Activated CD4-positive, alpha-beta T cell treated with anti-CD3 and anti-CD28 coated beads, Interleukin-2, amount 50 U/mL, for 4 hours (primary cell): Measurements from ENCODE around the gene SARS1.
A peak's percentile ranks its signal among the peaks of the same experiment; 100 is the strongest.
"Not testable (repeated sequence)": the region's sequence is repeated elsewhere in the genome, so short reads cannot be mapped to it uniquely, and the experiment has no call there.

ENCODE experiments used
- DNase-seq, 2 experiments: peaks; one replicate each; pipeline ENCODE4 v3.0.0-alpha.2; 2020

The SARS1 gene, protein sequence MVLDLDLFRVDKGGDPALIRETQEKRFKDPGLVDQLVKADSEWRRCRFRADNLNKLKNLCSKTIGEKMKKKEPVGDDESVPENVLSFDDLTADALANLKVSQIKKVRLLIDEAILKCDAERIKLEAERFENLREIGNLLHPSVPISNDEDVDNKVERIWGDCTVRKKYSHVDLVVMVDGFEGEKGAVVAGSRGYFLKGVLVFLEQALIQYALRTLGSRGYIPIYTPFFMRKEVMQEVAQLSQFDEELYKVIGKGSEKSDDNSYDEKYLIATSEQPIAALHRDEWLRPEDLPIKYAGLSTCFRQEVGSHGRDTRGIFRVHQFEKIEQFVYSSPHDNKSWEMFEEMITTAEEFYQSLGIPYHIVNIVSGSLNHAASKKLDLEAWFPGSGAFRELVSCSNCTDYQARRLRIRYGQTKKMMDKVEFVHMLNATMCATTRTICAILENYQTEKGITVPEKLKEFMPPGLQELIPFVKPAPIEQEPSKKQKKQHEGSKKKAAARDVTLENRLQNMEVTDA

DNA sequence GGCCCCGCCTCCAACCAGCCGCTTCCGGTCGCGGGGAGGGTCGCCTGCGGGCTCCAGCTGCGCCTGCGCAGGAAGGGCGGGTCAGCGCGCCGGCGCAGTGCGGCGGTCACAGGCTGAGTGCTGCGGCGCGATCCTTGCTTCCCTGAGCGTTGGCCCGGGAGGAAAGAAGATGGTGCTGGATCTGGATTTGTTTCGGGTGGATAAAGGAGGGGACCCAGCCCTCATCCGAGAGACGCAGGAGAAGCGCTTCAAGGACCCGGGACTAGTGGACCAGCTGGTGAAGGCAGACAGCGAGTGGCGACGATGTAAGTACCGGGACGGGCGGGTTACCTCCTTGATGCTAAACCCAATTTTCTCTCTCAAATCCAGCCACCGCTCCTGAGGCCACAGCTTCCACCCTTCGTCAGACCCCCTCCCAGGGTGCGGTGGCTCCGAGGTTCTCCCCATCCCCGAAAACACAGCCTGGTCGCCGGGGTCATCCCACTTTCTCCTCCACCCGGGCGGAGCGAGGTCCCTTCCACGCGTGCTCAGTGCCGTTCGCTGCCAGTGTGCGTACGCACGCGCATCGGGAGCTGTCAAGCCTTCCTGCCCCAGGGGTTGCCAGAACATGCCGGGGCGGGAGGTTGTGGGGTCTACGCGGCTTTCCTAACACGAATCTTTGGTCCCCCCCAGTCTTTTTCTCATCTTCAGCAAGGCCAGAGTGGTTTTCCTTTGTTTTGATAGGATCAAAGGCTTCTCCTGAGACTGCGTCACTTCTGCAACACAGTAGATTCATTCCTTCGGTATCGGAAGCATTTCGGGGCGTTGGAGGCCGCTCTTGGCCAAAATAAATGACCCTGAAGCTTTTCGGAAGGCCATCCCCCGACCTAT, at the start of gene SARS1:
TSS of gene SARS1 (plus strand) at position 95 of the 870 bp plus-strand sequence. CDS start at position 170, 75 bp downstream.
- peak; percentile 87 to 88 for DNase-seq

DNA sequence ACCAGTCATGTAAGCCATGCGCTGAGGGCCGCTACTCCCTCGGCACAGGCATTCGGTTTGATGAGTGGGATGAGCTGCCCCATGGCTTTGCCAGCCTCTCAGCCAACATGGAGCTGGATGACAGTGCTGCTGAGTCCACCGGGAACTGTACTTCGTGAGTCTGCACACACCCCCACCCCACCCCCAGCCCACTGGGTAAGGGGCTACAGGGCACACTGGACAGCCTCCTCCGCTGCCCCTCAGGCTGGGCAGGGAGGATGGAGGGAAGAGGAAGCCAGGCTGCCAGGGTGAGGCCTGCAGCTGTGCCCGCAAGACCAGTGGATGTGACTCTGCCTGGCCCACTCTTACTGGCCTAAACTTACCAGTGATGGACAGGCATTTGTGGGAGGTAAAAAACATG, 49.2 kb upstream of the SARS1 start:
- DNase-seq: no peak

DNA sequence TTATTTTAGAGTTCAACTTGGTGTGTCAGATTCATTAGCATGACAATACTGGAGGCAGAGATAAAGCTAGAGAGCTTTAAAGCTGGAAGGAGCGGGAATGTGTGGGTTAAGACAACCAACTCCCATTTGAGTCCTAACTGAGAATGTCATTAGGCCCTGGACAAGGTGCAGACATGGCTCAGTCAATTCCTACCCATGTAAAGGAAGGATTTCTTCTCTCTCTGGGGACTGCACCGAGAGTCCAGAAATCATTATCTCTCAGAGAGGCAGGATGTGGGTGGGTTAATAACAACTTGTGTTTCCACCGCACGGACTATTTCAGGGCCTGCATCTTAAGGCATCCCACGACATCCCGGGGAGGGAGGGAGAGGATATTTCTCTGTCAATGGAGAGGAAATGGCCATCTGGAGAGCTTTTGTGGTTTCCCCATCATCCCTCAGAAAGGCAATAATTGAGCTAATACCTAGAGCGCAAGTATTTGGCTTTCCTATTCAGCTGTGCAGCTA, 46.7 kb upstream of the SARS1 start:
- no peak for DNase-seq

DNA sequence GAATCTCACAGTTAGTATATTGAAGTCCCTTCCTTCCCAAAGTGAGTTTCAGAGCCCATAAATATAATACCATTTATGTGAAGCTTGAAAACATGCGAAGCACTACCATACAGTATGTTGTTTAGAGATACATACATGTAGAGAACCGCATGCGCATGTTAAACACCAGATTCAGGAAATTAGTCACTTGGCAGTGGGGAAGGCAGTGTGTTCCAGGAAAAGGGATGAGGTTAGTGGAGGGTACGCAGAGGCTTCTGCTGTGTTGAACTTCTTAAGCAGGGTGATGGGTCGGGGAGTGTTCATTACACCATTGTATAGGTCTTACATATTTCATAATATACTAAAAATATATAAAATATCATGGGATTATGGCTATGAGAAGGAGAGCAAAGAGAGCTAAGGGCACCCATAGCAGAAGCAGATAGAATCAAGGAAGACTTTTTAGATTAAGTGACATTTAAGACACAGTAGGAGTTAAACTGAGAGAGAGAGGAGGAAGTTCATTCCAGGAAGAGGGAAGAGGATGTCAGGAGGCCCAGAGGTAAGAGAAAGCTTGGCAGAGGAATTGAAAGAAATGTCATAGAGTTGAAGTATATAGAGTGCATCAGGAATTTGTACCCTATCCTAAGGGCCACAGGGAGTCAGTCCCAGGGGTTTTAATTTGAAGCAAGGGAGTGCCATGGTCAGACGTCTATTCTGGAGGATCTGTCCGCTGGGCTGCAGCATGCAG, 43.5 kb upstream of the SARS1 start:
- DNase-seq: no peak

DNA sequence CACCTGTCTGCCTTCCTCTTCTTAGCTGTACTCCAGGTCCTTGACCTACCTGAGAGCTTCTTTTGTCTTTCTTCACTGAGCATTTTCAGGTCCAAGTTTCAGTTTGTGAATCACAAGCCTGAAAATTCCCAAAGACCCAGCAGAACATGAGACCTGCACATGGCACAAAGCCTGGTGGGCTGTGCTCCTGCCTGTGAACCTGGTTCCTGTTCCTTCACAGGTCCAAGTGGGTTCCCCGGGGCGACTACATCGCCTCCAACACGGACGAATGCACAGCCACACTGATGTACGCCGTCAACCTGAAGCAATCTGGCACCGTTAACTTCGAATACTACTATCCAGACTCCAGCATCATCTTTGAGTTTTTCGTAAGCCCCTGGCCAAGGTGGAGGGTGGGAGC, 42.1 kb upstream of the SARS1 start:
- no peak for DNase-seq

DNA sequence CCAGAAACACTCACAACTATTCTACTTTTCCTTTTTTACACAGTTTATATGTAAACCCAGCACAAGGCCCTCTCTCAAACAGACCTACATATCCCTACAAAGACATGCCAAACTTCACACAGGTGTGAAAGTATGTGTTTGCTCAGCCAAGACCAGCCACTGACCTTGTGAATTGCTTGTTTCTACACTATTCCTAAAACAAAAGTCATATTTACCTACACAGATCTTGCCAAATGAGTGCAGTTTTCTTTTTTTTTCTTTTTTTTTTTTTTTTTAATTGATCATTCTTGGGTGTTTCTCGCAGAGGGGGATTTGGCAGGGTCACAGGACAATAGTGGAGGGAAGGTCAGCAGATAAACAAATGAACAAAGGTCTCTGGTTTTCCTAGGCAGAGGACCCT, 37.4 kb upstream of the SARS1 start:
- not testable (repeated sequence) for DNase-seq

DNA sequence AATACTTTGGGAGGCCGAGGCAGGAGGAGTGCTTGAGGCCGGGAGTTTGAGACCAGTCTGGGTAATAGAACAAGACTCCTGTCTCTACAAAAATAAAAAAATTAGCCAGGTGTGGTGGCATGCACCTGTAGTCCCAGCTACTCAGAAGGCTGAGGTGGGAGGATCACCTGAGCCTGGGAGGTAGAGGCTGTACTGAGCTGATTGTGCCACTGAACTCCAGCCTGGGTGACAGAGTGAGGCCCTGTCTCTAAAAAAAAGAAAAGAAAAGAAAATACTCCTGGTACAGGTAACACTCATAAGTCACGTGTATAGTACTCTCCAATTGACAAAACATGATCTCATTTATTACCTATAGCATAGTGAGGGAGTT, 33.0 kb upstream of the SARS1 start:
- not testable (repeated sequence) for DNase-seq

DNA sequence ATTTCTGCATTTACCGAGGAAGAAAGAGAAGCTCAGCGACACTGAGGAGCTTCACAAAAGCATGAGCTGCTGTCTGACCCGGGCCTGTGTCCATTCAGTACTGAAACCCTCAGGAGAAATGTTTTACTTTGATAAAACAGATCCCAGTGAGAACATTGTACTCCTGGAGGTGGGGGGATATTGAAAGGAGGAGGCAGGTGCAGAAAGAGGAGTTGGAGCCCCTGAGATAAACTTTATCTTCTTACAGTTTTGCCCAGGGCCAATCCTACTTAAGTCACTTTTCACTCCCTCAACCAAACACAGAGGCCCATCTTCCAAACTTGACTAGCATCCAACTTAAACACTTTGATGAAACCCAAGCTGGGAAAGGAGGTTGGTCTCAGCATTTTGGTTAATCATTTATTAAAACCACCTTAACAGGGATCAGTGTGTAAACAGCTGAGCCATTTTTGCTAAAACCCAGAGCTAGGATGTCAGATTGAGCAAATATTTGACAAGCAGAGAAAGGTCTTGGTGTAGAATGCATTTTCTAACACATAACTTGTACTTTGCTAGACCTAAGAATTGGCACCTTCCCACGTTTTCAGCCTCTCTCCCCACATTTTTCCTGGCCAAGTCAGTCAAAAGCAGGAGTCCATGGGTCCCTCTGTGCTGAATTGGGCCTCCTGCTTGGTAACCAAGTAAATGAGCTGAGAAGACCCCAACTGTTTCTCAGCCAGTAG, 32.5 kb upstream of the SARS1 start:
- no peak for DNase-seq

DNA sequence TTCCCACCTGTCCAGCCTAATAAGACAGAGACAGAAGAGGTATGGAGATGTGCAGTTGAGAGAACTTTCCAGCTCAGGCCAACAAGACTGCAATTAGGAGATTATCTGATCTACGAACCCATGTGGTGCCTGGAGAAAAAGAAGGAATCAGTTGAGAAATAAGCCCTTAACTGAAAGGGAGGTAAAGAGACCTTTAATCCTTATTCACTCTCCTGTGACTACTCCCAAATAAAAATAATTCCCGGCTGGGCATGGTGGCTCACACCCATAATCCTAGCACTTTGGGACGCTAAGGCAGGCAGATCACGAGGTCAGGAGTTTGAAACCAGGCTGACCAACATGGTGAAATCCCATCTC, 31.9 kb upstream of the SARS1 start:
- DNase-seq: no peak

DNA sequence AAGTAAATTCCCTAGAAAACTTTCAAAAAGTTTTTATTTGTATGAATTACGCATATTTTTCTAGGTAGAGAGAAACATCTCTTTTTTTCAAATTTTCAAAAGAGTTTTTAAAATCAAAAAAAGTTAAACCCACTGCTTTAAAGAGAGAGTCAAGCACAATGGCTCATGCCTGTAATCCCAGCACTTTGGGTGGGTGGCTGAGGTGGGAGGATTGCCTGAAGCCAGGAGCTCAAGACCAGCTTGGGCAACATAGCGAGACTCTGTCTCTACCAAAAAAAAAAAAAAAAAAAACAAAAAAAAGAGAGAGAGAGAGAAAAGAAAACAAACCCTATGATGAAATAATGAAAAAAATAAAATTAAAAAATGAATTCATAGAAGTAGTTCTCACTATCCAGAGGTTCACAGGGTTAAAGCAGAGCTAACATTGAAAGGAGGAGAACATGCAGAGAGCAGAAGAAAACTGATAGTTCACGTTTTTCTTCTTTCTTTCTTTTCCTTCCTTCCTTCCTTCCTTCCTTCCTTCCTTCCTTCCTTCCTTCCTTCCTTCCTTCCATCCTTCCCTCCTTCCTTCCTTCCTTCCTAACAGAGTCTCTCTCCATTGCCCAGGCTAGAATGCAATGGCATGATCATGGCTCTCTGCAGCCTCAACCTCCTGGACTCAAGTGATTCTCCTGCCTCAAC, 30.5 kb upstream of the SARS1 start:
- no peak for DNase-seq

DNA sequence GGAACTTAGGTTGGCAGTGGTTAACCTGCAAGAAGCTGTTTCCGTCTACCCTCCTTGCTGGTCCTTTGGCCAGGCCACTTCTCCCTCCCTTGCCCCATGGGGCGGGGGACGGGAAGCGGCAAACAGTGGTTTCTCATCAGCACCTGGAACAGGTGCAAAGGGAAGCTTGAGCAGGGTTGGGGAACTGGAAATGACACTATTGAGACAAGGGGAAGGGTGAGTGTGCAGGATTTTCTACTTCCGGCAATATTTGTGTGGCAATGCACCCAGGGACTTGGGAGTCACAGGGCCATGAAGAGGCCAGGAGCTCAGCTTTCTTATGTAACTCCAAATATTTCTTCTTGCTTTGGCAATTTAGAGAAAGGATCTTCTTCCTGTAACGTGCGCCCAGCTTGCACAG, 29.0 kb upstream of the SARS1 start:
- DNase-seq: no peak

DNA sequence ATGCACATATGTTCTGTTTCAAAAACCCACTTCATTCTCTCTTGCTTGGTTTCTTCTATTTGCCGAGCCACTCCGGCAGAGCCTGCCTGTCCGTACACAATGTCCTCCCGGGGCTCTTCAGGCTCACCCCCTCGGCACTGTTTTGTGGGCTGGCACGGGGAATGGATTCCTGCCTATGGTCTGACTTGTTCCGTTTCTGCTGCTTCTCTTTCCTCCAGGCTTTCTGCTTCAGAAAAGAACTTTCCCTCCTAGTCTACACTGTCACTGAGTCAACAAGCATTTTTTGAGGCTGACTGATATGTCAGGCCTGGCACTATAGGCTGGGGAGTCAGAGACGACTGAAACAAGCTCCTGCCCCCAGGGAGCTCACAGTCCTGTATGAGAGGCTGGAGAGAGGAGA, 28.4 kb upstream of the SARS1 start:
- no peak for DNase-seq

DNA sequence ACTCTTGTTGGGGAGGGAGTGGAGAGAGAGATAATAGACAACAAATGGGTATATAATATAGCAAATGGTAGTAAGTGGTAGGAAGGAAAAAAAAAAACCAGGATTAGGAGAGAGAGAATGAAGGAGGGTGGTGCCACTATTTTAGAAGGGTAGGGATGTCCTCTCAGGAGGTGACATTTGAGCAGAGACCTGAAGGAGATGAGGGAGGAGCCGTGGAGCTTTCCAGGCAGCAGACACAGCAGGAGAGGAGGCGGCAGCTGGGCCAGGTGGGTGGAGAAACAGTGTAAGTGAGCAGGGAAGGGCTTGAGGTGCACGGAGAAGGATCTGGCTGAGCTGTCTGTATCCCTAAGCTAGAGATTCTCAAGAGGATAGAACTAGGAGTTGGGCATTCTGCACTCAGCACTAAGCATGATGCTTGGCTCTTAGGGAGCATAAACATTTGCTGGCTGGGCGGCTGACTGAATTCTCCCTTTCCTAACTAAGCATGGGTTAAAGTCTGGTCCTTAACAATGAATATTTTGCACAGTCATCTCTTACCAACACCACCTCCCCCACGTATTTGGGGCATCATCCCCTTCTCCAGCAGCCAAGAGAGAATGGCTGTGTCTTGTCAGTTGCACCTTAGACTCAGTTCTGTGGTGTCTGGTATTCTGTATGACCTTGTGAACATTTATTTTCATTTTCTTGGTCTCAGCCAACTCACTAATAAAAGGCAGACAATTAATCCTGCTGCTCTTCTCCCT, 27.6 kb upstream of the SARS1 start:
- DNase-seq: no peak

DNA sequence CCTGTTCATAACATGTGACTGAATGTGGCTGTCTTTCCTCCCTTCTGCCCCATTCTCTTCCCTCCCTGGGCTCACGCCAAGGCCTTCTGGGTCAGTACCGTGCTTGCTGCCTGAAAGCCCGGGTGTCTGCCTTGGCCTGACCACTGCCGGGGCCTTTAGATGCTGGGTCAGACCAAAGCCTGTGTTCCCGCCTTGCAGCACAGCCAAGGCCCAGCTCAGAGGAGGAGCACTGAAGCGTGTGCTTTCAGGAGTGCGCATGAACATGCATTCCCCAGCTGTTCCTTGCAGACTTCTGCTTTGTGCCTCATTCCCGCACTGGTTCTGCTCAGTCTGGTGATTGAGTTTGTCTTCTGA, 27.0 kb upstream of the SARS1 start:
- no peak for DNase-seq

DNA sequence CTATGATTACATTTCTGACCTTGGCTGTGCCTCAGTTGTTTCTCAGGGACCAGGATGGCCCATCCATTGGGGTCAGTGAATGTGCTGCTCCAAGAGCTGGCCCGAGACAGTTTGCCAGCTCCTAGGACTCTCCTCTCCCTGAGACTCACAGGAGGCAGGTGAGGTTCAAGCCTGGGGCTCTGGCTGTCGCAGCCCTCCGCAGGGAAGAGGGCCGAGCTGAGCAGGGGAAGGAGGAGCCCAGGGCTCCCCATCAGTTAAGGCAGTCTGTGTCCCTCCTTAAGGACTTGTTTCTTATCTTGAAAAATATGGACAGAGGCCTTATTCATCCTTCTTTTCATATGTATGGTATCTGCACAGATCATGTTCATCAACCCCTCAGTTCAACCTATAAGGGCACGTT, 26.6 kb upstream of the SARS1 start:
- no peak for DNase-seq

DNA sequence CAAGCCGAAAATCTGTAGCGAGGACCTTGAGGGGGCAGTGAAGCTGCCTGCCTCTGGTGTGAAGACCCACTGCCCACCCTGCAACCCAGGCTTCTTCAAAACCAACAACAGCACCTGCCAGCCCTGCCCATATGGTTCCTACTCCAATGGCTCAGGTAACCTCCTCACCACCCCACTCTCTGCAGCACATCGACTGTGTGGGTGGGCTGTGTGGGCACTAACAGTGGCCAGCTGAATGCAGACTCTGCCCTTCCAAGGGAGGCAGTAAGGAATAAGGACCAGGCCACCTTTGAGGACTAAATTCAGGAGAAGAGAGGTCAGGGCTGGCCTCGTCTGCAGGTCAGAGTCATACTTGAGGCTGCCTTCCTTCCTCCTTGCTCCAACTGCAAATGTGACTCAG, 25.5 kb upstream of the SARS1 start:
- DNase-seq: no peak

DNA sequence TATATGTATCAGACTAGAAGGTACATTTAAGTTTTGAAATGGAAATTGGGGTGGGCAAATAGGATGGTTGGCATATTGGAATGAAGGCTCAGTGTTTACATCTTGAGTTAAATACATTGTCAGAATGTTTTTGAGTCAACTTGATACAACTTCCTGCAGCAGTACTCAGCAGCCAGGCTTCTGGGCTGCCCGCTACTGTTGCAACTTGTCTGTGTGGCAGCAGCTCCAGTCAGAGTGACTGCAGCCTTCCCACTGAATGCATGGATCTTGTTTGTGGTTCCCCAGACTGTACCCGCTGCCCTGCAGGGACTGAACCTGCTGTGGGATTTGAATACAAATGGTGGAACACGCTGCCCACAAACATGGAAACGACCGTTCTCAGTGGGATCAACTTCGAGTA, 24.9 kb upstream of the SARS1 start:
- DNase-seq: no peak

DNA sequence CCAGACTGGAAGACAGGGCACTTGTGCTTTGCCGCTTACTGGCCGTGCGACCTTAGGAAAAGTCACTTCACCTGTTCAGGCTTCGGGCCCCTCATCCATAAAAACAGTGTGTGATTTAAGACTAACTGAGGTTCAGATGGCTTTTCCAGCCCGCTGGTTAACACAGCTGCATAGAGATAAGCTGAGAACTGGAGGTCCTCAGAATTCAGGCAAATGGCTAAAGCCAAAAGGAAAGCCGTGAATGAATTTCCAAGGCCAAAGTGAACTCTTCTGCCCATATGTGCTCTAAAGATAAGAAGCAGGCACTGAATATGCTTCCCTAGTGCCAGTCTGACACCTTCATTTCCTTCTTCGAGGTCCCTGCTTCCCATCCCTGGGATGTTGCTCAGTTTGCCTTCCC, 23.5 kb upstream of the SARS1 start:
- DNase-seq: no peak

DNA sequence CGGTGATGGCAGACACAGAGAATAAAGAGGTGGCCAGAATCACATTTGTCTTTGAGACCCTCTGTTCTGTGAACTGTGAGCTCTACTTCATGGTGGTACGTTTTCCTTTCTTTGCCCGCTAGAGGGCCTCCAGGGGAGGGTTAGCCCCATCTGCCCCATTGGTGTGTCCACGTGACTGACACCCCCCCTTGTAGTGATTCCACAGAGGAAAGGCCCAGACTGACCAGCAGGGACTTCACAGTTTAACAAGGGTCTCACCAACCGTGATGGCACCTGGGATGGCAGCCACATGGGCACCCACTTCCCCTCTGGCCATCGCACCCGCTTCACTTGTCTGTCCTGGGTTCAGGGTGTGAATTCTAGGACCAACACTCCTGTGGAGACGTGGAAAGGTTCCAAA, 22.3 kb upstream of the SARS1 start:
- DNase-seq: no peak

DNA sequence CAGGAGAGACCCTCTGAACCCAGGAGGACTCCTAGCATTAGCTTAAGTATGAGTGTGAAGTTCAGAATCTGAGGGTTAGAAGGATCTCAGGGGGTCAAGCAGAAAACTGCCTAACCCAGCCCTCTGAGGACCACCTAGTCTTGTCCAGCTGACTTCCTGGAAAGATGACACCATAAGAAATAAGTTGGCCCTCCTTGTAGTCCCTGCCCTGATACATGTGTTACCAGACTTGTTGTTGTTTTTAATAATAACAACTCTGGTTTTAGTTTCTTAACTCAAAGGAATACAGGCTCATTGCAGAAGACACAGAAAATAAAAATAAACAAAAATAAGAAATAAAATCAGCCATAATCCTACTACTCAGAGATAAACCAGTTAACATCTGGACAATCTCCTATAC, 21.8 kb upstream of the SARS1 start:
- DNase-seq: no peak

DNA sequence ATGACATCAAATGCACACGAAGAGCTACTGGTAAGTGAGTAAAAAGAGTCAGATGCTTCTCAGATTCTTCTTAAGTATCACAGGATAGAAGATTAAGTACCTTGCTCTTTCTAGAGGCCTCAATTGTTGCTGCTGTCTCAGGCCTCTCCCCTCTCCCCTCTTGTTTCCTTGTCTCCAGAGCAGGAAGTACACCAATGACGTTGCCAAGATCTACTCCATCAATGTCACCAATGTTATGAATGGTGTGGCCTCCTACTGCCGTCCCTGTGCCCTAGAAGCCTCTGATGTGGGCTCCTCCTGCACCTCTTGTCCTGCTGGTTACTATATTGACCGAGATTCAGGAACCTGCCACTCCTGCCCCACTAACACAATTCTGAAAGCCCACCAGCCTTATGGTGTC, 21.3 kb upstream of the SARS1 start:
- no peak for DNase-seq
